Neuron (in vitro differentiated cells): ENCODE measurements around the gene EMD.

Experiments used
- H2AFZ ChIP-seq: one replicate; pipeline ENCODE4 v1.6.1; 2013; ENCODE audit warnings: low read depth, mild to moderate bottlenecking, inconsistent platforms, low read length, moderate library complexity
- H3K27me3 ChIP-seq: one replicate; pipeline ENCODE4 v1.6.1; 2013; ENCODE audit warnings: low read length; ENCODE audit not compliant: insufficient read depth
- H3K36me3 ChIP-seq: one replicate; pipeline ENCODE4 v1.6.1; 2013; ENCODE audit warnings: low read length; ENCODE audit not compliant: insufficient read depth
- H3K4me1 ChIP-seq: one replicate; pipeline ENCODE4 v1.6.1; 2013; ENCODE audit warnings: low read length; ENCODE audit not compliant: insufficient read depth
- H3K4me3 ChIP-seq: 2 replicates; pipeline ENCODE4 v1.5.1; 2013; ENCODE audit warnings: mild to moderate bottlenecking, low read length, moderate library complexity
- H3K9me3 ChIP-seq: one replicate; pipeline ENCODE4 v1.6.1; 2013; ENCODE audit warnings: low read length

The EMD gene

GRCh38 chrX:154411981-154412340, 32.9 kb downstream of the EMD start:
- Histone ChIP-seq H3K36me3 (no peaks in the 10 kb centered on the region), H3K9me3 (no peaks in the 10 kb centered on the region), H3K4me1 (no peaks in the 10 kb centered on the region), H3K4me3 (peak overlapping the region; percentile 61), H2AFZ (no peak overlapping the region), H3K27me3 (no peaks in the 10 kb centered on the region)

- no peaks in the 10 kb centered on the region for H3K4me1 ChIP-seq
- no peak overlapping the region for H2AFZ ChIP-seq
- H3K27me3 ChIP-seq, result no peaks in the 10 kb centered on the region
These were observed 33.4 kb downstream of the EMD start for GRCh38 chrX:154412468-154412867.

GRCh38 chrX:154413142-154413541, 34.0 kb downstream of the EMD start:
- Histone ChIP-seq H3K27me3 (no peaks in the 10 kb centered on the region), H2AFZ (no peak overlapping the region), H3K9me3 (no peaks in the 10 kb centered on the region), H3K4me3 (no peak overlapping the region), H3K36me3 (no peaks in the 10 kb centered on the region), H3K4me1 (no peaks in the 10 kb centered on the region)

More at GRCh38 chrX:154412468-154412867, 33.4 kb downstream of the EMD start:
- H3K36me3 ChIP-seq, result no peaks in the 10 kb centered on the region
- no peaks in the 10 kb centered on the region for H3K9me3 ChIP-seq
- peak overlapping the region; percentile 61 for H3K4me3 ChIP-seq

GRCh38 chrX:154417157-154417556, 38.1 kb downstream of the EMD start:
- Histone ChIP-seq H3K9me3 (no peaks in the 10 kb centered on the region), H3K4me1 (no peaks in the 10 kb centered on the region)

GRCh38 chrX:154419189-154419588, 40.1 kb downstream of the EMD start:
- no peaks in the 10 kb centered on the region for H3K4me1 ChIP-seq
- H3K4me3 ChIP-seq, result no peak overlapping the region
- no peaks in the 10 kb centered on the region for H3K36me3 ChIP-seq
- no peak overlapping the region for H2AFZ ChIP-seq
- no peaks in the 10 kb centered on the region for H3K27me3 ChIP-seq
- no peaks in the 10 kb centered on the region for H3K9me3 ChIP-seq

More at GRCh38 chrX:154417157-154417556, 38.1 kb downstream of the EMD start:
- H3K36me3 ChIP-seq, result no peaks in the 10 kb centered on the region
- H2AFZ ChIP-seq, result no peak overlapping the region
- no peak overlapping the region for H3K4me3 ChIP-seq
- H3K27me3 ChIP-seq, result no peaks in the 10 kb centered on the region

GRCh38 chrX:154419688-154420401, 40.8 kb downstream of the EMD start:
- no peaks in the 10 kb centered on the region for H3K4me1 ChIP-seq

GRCh38 chrX:154420402-154420756, 41.3 kb downstream of the EMD start:
- Histone ChIP-seq H3K36me3 (no peaks in the 10 kb centered on the region), H3K27me3 (no peaks in the 10 kb centered on the region), H2AFZ (no peak overlapping the region), H3K4me3 (no peak overlapping the region), H3K9me3 (no peaks in the 10 kb centered on the region), H3K4me1 (no peaks in the 10 kb centered on the region)

More at GRCh38 chrX:154419688-154420401, 40.8 kb downstream of the EMD start:
- Histone ChIP-seq H3K4me3 (no peak overlapping the region), H3K9me3 (no peaks in the 10 kb centered on the region), H3K27me3 (no peaks in the 10 kb centered on the region), H3K36me3 (no peaks in the 10 kb centered on the region), H2AFZ (no peak overlapping the region)

GRCh38 chrX:154426916-154427770, 48.0 kb downstream of the EMD start:
- H2AFZ ChIP-seq, result no peak overlapping the region
- H3K27me3 ChIP-seq, result no peaks in the 10 kb centered on the region
- no peak overlapping the region for H3K4me3 ChIP-seq
- H3K4me1 ChIP-seq, result peaks cover 2% of the 10 kb centered on the region
- H3K9me3 ChIP-seq, result no peaks in the 10 kb centered on the region
- peaks cover 5% of the 10 kb centered on the region for H3K36me3 ChIP-seq

- Histone ChIP-seq H3K27me3 (no peaks in the 10 kb centered on the region), H3K4me1 (peaks cover 2% of the 10 kb centered on the region), H3K36me3 (peaks cover 13% of the 10 kb centered on the region), H3K9me3 (no peaks in the 10 kb centered on the region), H2AFZ (no peak within 1 kb of the TSS), H3K4me3 (peak within 1 kb of the TSS; percentile 60)
These were observed 49.4 kb downstream of the EMD start, which contains the start of gene ATP6AP1 for GRCh38 chrX:154428176-154429171. TSS of gene ATP6AP1 (plus strand) at chrX:154428677. CDS start at chrX:154428693, 16 bp downstream.

- peak overlapping the region; percentile 60 for H3K4me3 ChIP-seq
- no peaks in the 10 kb centered on the region for H3K9me3 ChIP-seq
- peaks cover 21% of the 10 kb centered on the region for H3K36me3 ChIP-seq
These were observed 50.6 kb downstream of the EMD start for GRCh38 chrX:154429711-154430110.

GRCh38 chrX:154430479-154430878, 51.4 kb downstream of the EMD start:
- no peaks in the 10 kb centered on the region for H3K9me3 ChIP-seq
- peaks cover 27% of the 10 kb centered on the region for H3K36me3 ChIP-seq
- no peaks in the 10 kb centered on the region for H3K27me3 ChIP-seq

More at GRCh38 chrX:154429711-154430110, 50.6 kb downstream of the EMD start:
- Histone ChIP-seq H2AFZ (no peak overlapping the region), H3K27me3 (no peaks in the 10 kb centered on the region), H3K4me1 (peaks cover 2% of the 10 kb centered on the region)

GRCh38 chrX:154430916-154431315, 51.8 kb downstream of the EMD start:
- Histone ChIP-seq H3K27me3 (no peaks in the 10 kb centered on the region), H3K4me3 (no peak overlapping the region), H3K36me3 (peaks cover 31% of the 10 kb centered on the region), H3K4me1 (peaks cover 2% of the 10 kb centered on the region), H3K9me3 (no peaks in the 10 kb centered on the region), H2AFZ (no peak overlapping the region)

More at GRCh38 chrX:154430479-154430878, 51.4 kb downstream of the EMD start:
- no peak overlapping the region for H3K4me3 ChIP-seq
- peaks cover 2% of the 10 kb centered on the region for H3K4me1 ChIP-seq
- no peak overlapping the region for H2AFZ ChIP-seq
